GM12873 (cell line): ENCODE data around the gene SLC25A14.

Source experiments
- TF ChIP-seq, protein P1 (sequence below): IDR thresholded peaks from 2 replicates; pipeline ENCODE4 v1.5.1; 2012; ENCODE audit warnings: low read depth, mild to moderate bottlenecking, moderate library complexity, low read length, control low read depth; ENCODE audit not compliant: insufficient read depth; ENCODE audit errors: missing control alignments

The SLC25A14 gene, protein sequence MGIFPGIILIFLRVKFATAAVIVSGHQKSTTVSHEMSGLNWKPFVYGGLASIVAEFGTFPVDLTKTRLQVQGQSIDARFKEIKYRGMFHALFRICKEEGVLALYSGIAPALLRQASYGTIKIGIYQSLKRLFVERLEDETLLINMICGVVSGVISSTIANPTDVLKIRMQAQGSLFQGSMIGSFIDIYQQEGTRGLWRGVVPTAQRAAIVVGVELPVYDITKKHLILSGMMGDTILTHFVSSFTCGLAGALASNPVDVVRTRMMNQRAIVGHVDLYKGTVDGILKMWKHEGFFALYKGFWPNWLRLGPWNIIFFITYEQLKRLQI

DNA sequence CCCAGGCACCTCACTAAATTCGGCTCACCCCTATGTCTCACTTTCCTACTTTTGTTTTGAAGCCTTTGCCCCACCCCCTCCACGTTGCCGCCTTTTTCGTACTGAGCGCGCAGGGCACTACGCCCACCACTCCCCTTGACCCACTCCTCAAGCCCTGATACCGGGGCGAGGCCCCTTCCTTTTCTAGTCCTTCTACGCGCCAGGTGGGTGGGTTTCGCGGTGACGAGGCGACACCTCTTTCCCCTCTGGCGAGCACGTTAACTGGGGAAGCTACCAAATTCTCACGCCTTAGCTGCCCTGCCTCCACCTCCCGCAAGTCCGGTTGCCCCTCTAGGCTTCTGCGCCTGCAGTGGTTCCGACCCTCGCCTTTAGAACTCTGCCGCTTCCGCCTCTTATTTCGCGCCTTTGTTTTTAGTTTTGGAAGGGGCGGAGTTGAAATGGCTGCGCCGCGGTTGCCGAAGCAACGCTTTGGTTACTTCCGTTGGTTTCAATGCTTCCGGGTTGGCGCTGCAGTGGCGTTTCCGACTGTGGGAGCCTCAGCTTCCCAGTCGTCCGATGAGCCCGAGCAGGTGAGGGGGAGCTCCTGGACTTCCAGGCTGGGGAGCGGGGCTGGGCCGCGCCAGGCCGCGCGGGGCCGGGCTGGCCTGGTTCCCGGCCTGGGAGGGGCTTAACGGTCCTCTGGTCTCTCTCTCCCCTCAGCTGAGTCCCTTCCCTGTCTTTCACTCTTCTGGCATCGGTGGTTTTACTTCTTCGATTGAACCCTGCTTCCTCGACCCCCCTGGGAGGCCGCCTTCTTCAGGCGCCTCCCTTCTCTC lies at the start of gene SLC25A14:
TSS of gene SLC25A14 (plus strand) at position 512 of the 815 bp plus-strand sequence. CDS start 360 bp downstream, outside the sequence.
- TF ChIP-seq, protein P1, sequence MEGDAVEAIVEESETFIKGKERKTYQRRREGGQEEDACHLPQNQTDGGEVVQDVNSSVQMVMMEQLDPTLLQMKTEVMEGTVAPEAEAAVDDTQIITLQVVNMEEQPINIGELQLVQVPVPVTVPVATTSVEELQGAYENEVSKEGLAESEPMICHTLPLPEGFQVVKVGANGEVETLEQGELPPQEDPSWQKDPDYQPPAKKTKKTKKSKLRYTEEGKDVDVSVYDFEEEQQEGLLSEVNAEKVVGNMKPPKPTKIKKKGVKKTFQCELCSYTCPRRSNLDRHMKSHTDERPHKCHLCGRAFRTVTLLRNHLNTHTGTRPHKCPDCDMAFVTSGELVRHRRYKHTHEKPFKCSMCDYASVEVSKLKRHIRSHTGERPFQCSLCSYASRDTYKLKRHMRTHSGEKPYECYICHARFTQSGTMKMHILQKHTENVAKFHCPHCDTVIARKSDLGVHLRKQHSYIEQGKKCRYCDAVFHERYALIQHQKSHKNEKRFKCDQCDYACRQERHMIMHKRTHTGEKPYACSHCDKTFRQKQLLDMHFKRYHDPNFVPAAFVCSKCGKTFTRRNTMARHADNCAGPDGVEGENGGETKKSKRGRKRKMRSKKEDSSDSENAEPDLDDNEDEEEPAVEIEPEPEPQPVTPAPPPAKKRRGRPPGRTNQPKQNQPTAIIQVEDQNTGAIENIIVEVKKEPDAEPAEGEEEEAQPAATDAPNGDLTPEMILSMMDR, result no peak

DNA sequence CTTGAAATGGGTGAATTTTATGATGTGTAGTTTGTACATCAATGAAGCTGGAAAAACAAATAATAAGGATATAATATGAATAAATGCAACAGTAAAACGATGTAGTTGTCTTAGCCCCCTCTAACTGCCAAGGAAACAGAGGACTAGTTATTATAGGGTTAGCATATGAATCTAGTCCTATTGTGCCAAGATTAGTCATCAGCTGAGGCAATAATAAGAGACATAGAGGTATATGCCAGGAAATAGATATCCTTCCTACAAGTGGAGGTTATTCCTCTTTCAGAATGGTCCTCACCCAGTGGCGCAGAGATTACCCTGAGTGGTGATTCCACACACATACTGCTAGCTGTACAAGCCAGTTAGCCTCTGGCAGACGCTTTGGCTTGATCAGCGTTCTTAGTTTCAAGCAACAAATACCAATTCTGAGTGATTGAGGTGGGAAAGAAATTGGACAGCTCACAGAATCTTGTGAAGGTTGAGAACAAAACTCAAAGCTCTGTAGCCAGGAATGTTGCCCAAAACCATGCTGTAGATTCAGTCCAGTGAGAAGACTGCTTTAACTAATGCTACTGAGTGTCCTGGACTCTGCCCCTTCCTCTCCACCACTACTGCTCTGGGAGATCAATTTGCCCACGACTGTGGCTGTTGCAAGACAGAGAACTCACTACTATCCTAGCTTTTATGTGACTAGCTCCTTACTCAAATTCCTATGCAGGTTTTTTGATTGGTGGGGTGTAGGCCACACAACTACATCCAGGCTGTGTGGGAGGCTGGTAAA lies 44.0 kb upstream of the SLC25A14 start:
- TF ChIP-seq, protein P1, result no peak

DNA sequence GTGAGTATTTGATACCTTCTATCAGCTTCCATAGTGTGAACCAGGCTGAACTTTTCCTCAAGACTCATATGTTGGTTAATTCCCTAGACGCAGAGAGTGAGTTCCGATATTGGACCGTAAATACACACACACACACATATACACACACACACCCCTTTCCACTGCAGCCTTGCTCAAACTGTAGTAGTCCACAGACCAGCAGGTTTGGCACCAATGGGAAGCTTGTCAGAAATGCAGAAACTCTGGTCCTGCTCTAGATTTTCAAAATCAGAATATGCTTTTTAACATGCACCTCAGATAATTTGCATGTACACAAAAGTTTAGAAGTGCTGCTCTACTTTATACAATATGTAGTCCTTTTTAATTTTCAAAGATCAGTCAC lies 43.4 kb upstream of the SLC25A14 start:
- TF ChIP-seq, protein P1, result no peak

DNA sequence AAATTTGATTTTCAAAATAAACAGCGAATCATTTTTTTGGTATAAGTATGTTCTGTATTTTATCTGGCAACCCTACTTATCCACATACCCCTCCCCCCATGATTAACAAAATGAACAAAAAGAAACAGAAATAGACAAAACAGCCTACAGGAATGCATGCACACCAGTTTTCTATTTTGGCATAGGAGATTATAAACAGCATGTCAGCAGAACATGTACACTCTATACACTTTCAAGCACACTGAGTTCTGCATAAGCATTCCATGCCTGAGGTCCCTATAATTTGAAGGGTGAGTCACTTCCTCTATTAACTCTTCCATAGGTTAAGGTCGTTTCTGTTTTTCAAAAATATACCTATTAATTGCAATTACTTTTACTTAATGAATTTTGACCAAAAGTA lies 43.0 kb upstream of the SLC25A14 start:
- TF ChIP-seq, protein P1, result no peak

DNA sequence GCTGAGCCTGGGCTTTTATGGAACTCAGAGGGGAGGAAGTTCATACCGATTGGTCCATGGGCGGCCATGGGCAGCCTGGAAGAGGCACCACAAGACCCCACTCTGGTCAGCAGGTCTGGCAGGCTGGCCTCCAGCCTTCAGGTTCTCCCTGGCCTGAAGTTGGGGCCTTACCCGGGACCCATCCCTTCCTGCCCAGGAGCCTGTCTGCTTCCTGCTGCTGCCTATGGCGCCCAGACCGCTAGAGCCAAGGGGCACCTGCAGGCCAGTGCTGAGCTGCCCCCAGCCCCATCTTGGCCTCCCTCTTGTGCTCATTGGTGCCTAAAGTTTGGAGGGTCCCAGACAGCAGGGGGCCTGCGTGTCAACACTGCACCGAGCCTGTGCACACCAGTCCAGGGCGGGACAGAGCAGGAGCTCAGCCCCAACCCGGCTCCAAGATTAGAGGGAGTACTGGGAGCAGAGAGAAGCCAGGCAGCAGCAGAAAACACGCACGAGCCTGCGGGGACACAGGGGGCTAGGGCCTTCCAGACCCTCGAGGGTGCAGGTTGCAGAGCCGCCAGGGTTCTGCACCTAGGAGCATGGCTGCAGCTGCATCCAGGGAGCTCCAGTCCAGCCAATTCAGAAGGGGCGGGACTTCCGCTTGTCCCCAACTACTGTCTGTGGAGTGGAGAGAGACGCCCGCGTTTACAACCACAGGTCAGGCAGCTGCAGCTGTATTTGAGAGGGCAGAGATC lies 40.3 kb upstream of the SLC25A14 start:
- TF ChIP-seq, protein P1, result no peak

DNA sequence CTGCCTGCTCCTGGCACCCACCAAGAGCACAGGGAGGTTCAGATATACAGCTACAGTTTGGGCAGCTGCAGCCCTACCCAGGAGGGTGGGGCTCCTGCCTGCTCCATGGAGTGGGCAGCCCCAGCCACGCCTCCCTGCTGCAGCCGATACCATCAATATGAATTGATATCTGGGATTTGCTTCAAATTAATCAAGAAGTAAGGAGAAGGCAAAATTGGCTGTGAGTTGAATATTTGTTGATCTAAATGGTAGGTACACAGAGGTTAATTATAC lies 39.8 kb upstream of the SLC25A14 start:
- TF ChIP-seq, protein P1, result no peak
